DMS53 (cell line): Measurements from ENCODE around the gene PSMF1.
"Not testable (repeated sequence)": the region's sequence is repeated elsewhere in the genome, so short reads cannot be mapped to it uniquely, and the experiment has no call there.

ENCODE experiments used
- DNase-seq: peaks from one replicate; lab custom pipeline; 2025; lab: John Stamatoyannopoulos, UW

The PSMF1 gene

GRCh38 chr20:1215386-1216170, 97.2 kb downstream of the PSMF1 start:
- no peak for DNase-seq

GRCh38 chr20:1216527-1217427, 98.4 kb downstream of the PSMF1 start:
- not testable (repeated sequence) for DNase-seq
